Hepatocyte (in vitro differentiated cells): ENCODE results near the gene ARHGAP1.

Experiments
- EZH2phosphoT487 ChIP-seq: fragments of 200-600 bp; sonication (generic); IDR thresholded peaks from one replicate; pipeline ENCODE4 v1.6.1; 2018; ENCODE audit warnings: antibody characterized with exemption, mild to moderate bottlenecking, low read depth, moderate library complexity; ENCODE audit not compliant: unreplicated experiment, severe bottlenecking
- TF ChIP-seq, protein P1 (sequence below): fragments of 200-600 bp; sonication (generic); IDR thresholded peaks from 2 replicates; pipeline ENCODE4 v1.5.1; 2016; ENCODE audit warnings: antibody characterized with exemption, mild to moderate bottlenecking; ENCODE audit not compliant: poor library complexity

GRCh38 chr11:46722566-46723358 lies 22.3 kb upstream of the ARHGAP1 start:
- TF ChIP-seq, protein P1, sequence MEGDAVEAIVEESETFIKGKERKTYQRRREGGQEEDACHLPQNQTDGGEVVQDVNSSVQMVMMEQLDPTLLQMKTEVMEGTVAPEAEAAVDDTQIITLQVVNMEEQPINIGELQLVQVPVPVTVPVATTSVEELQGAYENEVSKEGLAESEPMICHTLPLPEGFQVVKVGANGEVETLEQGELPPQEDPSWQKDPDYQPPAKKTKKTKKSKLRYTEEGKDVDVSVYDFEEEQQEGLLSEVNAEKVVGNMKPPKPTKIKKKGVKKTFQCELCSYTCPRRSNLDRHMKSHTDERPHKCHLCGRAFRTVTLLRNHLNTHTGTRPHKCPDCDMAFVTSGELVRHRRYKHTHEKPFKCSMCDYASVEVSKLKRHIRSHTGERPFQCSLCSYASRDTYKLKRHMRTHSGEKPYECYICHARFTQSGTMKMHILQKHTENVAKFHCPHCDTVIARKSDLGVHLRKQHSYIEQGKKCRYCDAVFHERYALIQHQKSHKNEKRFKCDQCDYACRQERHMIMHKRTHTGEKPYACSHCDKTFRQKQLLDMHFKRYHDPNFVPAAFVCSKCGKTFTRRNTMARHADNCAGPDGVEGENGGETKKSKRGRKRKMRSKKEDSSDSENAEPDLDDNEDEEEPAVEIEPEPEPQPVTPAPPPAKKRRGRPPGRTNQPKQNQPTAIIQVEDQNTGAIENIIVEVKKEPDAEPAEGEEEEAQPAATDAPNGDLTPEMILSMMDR = no peak
- no peak for TF ChIP-seq EZH2phosphoT487
